Measurements from ENCODE around the gene CYREN. TPM values are rescaled to one million over a fixed set of nuclear protein-coding genes. Genes with fewer than 3 reads are reported as not detected.

CYREN gene
- total and polyA plus RNA-seq, 2 donors (not counting 1 experiment from before 2014, with no cell fraction given), result 24.4 to 34.5 TPM

DNA sequence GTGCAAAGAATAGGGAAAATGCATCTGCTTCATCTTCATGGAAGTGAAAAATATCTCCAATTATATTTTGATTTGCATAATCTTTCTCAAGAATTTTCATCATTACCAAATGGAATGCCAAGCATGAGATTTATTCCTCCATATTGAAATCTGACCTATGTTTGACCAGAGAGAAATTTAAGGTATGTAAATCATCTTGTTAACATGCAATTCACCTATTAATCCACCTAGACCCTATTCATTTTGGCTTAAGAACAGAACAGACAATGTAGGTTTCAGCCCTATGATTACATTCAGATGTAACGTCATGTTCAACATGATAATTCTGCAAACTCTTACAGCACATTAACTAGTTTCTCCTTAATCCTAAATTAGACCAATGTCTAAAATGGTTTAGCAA lies 53.4 kb downstream of the CYREN start:
- no peak overlapping the region for H3K9ac ChIP-seq (ENCODE audit: insufficient read depth, low read length)
- no peaks in the 10 kb centered on the region for H4K20me1 ChIP-seq (ENCODE audit: control insufficient read depth, extremely low read depth, insufficient read depth, low read length)
- no peaks in the 10 kb centered on the region for H3K4me1 ChIP-seq (ENCODE audit: control insufficient read depth, extremely low read depth, insufficient read depth, low read length)
- no peak overlapping the region for H2AFZ ChIP-seq (ENCODE audit: low read length)
- no peak overlapping the region for H3K4me3 ChIP-seq (replicated peaks in 1 of 4; ENCODE audit: control extremely low read depth in 1 of 4, insufficient read depth in 1 of 4, low read depth in 3 of 4, low read length in 4 of 4)
- H3K9me3 ChIP-seq (ENCODE audit: control insufficient read depth, insufficient read depth, low read depth, low read length), result no peaks in the 10 kb centered on the region
- H3K27ac ChIP-seq (ENCODE audit: insufficient read depth, low read length), result no peak overlapping the region
- H3K4me2 ChIP-seq (ENCODE audit: extremely low read depth, insufficient read depth, low read length), result no peak overlapping the region
- no peaks in the 10 kb centered on the region for H3K36me3 ChIP-seq (ENCODE audit: control insufficient read depth, insufficient read depth, low read length)
- H3K79me2 ChIP-seq (ENCODE audit: control insufficient read depth, insufficient read depth, low read length), result no peaks in the 10 kb centered on the region
- no peak for TF ChIP-seq EZH2 (IDR thresholded peaks at IDR 0.05; ENCODE audit: low read length, missing control alignments)
- TF ChIP-seq, protein P1, sequence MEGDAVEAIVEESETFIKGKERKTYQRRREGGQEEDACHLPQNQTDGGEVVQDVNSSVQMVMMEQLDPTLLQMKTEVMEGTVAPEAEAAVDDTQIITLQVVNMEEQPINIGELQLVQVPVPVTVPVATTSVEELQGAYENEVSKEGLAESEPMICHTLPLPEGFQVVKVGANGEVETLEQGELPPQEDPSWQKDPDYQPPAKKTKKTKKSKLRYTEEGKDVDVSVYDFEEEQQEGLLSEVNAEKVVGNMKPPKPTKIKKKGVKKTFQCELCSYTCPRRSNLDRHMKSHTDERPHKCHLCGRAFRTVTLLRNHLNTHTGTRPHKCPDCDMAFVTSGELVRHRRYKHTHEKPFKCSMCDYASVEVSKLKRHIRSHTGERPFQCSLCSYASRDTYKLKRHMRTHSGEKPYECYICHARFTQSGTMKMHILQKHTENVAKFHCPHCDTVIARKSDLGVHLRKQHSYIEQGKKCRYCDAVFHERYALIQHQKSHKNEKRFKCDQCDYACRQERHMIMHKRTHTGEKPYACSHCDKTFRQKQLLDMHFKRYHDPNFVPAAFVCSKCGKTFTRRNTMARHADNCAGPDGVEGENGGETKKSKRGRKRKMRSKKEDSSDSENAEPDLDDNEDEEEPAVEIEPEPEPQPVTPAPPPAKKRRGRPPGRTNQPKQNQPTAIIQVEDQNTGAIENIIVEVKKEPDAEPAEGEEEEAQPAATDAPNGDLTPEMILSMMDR (conservative IDR thresholded peaks at IDR 0.05 in 1 of 2, IDR thresholded peaks at IDR 0.05 in 1 of 2; ENCODE audit: low read depth in 1 of 2, low read length in 2 of 2), result no peak
- peak in 1 of 2 donors; percentile 3 for DNase-seq (ENCODE audit: low read depth in 2 of 2)
- H3K27me3 ChIP-seq (ENCODE audit: control insufficient read depth, insufficient read depth, low read length), result no peaks in the 10 kb centered on the region

Other genes with a start within 250 kb of the CYREN start
- gene AGBL3, start 184.2 kb downstream of the CYREN start, total RNA-seq, result 1.3 TPM in 2 replicates
- gene AGBL3, start 184.2 kb downstream of the CYREN start, polyA plus RNA-seq, result 0.56 and 0.78 TPM in 2 replicates
- gene TMEM140, start 22.6 kb downstream of the CYREN start, total RNA-seq, result 13.1 and 29.7 TPM in 2 replicates
- gene TMEM140, start 22.6 kb downstream of the CYREN start, polyA plus RNA-seq, result 5.1 and 8.7 TPM in 2 replicates
- gene WDR91, start 40.8 kb upstream of the CYREN start, total RNA-seq, result 17.5 and 27.4 TPM in 2 replicates
- gene WDR91, start 40.8 kb upstream of the CYREN start, polyA plus RNA-seq, result 6.0 and 10.7 TPM in 2 replicates
- not detected in 2 replicates for gene STRA8, start 63.1 kb upstream of the CYREN start, total RNA-seq
- gene STRA8, start 63.1 kb upstream of the CYREN start, polyA plus RNA-seq, result not detected in 2 replicates